ENCODE measurements around the gene TMX2. TPM values are rescaled to one million over a fixed set of nuclear protein-coding genes. Genes with fewer than 3 reads are reported as not detected.

The TMX2 gene
- total RNA-seq, 1 experiment from 2014 or later: 91.3 TPM

DNA sequence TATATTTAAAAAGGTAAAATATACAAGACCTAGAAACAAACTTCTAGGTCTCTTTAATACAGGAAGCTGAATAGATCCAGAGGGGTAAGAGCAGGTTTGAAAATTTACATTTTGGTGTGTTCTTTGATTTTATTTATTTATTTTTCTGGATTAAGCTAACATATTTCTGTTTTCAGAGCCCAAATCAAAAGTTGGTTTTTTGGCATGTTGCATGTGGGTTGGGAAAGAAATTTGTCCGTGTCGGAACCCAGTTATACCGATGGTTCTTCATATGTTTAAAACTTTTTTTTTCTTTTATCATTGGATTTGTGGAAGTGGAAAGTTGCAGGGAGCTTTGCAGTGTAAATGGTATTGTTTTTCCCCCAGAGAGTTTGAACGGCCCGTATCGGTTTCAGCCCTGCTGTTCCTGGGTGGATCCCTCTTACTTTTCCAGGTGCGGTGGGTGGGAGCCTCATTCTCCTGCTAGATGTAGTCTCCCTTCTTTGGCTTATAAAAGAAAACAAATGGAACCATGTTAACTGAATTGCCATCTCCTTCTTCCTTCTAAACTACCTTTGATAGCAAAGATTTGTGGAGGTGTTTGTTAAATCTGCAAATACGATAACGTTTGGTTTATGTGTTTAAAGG lies 50.0 kb downstream of the TMX2 start:
- H2AFZ ChIP-seq (ENCODE audit: low read length): no peak overlapping the region
- no peaks in the 10 kb centered on the region for H3K27me3 Mint-ChIP-seq (ENCODE audit: low read depth)
- peak overlapping the region; percentile 98 to 100 (median 100) for H3K27ac Mint-ChIP-seq
- H4K20me1 ChIP-seq (ENCODE audit: control insufficient read depth, insufficient read depth, insufficient read length): no peaks in the 10 kb centered on the region
- no peak overlapping the region for H3K56ac ChIP-seq (ENCODE audit: insufficient read length, low read depth, low read length)
- peak overlapping the region; percentile 93 for H2BK120ac ChIP-seq (ENCODE audit: low read depth, low read length, poor library complexity, severe bottlenecking)
- 0 out of 5 replicates have a peak, but pooled peaks cover 0 to 3% of the 10 kb centered on the region in 2 experiments for H3K9me3 Mint-ChIP-seq
- no peak overlapping the region for H2BK5ac ChIP-seq (ENCODE audit: insufficient read length, low read length)
- peak overlapping the region; percentile 93 to 96 for H3K4me3 Mint-ChIP-seq
- no peak overlapping the region for H3K4ac ChIP-seq (ENCODE audit: low read depth, low read length)
- no peak overlapping the region for H3K23ac ChIP-seq (ENCODE audit: insufficient read length, low read depth, low read length)
- H3K36me3 Mint-ChIP-seq (ENCODE audit: insufficient read depth in 1 of 3, low read depth in 3 of 3): peaks cover 7 to 20% (median 14%) of the 10 kb centered on the region in 3 experiments; a peak in 6 of 7 replicates
- no peak overlapping the region for H3T11ph ChIP-seq (ENCODE audit: low read length)
- H4K91ac ChIP-seq (ENCODE audit: insufficient read length, low read depth, low read length): no peak overlapping the region
- H3K9ac ChIP-seq (ENCODE audit: extremely low read depth, insufficient read length, low read length): peak overlapping the region; percentile 99
- peak overlapping the region; percentile 92 for H3K4me2 ChIP-seq (ENCODE audit: insufficient read depth, insufficient read length, low read length)
- H4K5ac ChIP-seq (ENCODE audit: insufficient read length, low read depth, low read length): no peak overlapping the region
- peaks cover 7% of the 10 kb centered on the region for H3K23me2 ChIP-seq (ENCODE audit: insufficient read length, low read depth, low read length, poor library complexity, severe bottlenecking)
- H2BK20ac ChIP-seq (ENCODE audit: low read depth, low read length, poor library complexity, severe bottlenecking): no peak overlapping the region
- no peak overlapping the region for H4K8ac ChIP-seq (replicated peaks; ENCODE audit: insufficient read length, low read depth, low read length)
- H3K9me3 ChIP-seq (ENCODE audit: control insufficient read depth, low read depth, low read length): no peaks in the 10 kb centered on the region
- no CpG with 5 or more reads among the region's 9 CpGs for WGBS (ENCODE audit: extremely low coverage, insufficient read length, low lambda C conversion rate)
- peaks cover 45% of the 10 kb centered on the region for H3K79me2 ChIP-seq (ENCODE audit: insufficient read depth, low read length)
- no peak overlapping the region for H2BK15ac ChIP-seq (ENCODE audit: low read depth, low read length)
- H2BK12ac ChIP-seq (ENCODE audit: insufficient read length, low read depth, low read length): no peak overlapping the region
- TF ChIP-seq, protein P1, sequence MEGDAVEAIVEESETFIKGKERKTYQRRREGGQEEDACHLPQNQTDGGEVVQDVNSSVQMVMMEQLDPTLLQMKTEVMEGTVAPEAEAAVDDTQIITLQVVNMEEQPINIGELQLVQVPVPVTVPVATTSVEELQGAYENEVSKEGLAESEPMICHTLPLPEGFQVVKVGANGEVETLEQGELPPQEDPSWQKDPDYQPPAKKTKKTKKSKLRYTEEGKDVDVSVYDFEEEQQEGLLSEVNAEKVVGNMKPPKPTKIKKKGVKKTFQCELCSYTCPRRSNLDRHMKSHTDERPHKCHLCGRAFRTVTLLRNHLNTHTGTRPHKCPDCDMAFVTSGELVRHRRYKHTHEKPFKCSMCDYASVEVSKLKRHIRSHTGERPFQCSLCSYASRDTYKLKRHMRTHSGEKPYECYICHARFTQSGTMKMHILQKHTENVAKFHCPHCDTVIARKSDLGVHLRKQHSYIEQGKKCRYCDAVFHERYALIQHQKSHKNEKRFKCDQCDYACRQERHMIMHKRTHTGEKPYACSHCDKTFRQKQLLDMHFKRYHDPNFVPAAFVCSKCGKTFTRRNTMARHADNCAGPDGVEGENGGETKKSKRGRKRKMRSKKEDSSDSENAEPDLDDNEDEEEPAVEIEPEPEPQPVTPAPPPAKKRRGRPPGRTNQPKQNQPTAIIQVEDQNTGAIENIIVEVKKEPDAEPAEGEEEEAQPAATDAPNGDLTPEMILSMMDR (conservative IDR thresholded peaks at IDR 0.05): no peak
- H3K27ac ChIP-seq (ENCODE audit: insufficient read length, low read depth, low read length): peak overlapping the region; percentile 98
- no peak for DNase-seq
- no peak overlapping the region for H2AK5ac ChIP-seq (ENCODE audit: insufficient read length, low read length)
- peaks cover 34 to 37% of the 10 kb centered on the region in 2 experiments for H3K4me1 Mint-ChIP-seq
- no peaks in the 10 kb centered on the region for H3K27me3 ChIP-seq (ENCODE audit: insufficient read depth, low read length)
- peak overlapping the region; percentile 61 for H3K18ac ChIP-seq (ENCODE audit: insufficient read length, low read depth, low read length)
- peak overlapping the region; percentile 45; the same call in 1 of the 2 replicates for H3K14ac ChIP-seq (ENCODE audit: insufficient read depth, low read length)
- peaks cover 3% of the 10 kb centered on the region for H3K79me1 ChIP-seq (ENCODE audit: insufficient read depth, low read depth, low read length, poor library complexity, severe bottlenecking)
- H3K4me1 ChIP-seq (ENCODE audit: insufficient read depth, low read length): no peaks in the 10 kb centered on the region; the same call in 1 of the 2 replicates

Measured in H9 (cell line).